Uterus (tissue), 2 donors: ENCODE results near the gene SMIM7.

Experiments
- POLR2A ChIP-seq, 2 donors: fragments of 450-650 bp; IDR thresholded peaks; one replicate each; pipeline ENCODE4 v1.6.1; 2016; ENCODE audit warnings: antibody characterized with exemption in 2 of 2, mild to moderate bottlenecking in 1 of 2, moderate library complexity in 1 of 2
- TF ChIP-seq, protein P1 (sequence below), 4 experiments: fragments of 200-600 bp in 2 of 4; fragments of 450-650 bp in 2 of 4; sonication (generic) in 2 of 4; IDR thresholded peaks; one replicate each; pipeline ENCODE4 v1.5.1; 2016 to 2019; ENCODE audit warnings: antibody characterized with exemption in 4 of 4, mild to moderate bottlenecking in 2 of 4, moderate library complexity in 1 of 4

DNA sequence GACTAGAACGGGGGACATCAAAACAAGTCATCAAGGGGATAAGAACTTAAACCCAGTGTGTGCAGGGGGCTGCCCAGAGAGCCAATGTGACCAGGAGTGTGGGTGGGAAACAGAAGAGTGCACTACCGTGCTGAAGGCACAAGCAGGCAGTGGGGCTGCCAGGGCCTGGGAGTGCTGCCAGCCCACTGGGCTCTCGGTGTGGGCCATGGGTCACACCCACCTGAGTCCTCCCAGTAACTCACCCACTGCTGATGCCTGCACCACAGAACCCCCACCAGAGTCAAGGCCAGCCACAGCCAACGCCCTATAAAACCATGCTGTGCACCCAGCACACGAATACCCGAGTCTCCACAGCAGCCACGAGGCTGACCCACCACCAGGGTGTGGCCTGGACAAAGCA, 40.5 kb downstream of the SMIM7 start:
- no peak for TF ChIP-seq POLR2A (IDR thresholded peaks at IDR 0.05)
- TF ChIP-seq, protein P1, sequence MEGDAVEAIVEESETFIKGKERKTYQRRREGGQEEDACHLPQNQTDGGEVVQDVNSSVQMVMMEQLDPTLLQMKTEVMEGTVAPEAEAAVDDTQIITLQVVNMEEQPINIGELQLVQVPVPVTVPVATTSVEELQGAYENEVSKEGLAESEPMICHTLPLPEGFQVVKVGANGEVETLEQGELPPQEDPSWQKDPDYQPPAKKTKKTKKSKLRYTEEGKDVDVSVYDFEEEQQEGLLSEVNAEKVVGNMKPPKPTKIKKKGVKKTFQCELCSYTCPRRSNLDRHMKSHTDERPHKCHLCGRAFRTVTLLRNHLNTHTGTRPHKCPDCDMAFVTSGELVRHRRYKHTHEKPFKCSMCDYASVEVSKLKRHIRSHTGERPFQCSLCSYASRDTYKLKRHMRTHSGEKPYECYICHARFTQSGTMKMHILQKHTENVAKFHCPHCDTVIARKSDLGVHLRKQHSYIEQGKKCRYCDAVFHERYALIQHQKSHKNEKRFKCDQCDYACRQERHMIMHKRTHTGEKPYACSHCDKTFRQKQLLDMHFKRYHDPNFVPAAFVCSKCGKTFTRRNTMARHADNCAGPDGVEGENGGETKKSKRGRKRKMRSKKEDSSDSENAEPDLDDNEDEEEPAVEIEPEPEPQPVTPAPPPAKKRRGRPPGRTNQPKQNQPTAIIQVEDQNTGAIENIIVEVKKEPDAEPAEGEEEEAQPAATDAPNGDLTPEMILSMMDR (IDR thresholded peaks at IDR 0.05) = no peak
